H1 (cell line): ENCODE results near the gene MRGPRX2. TPM values are rescaled to one million over a fixed set of nuclear protein-coding genes. Genes with fewer than 3 reads are reported as not detected.

Source experiments
- ATF3 ChIP-seq: IDR thresholded peaks from 2 replicates; pipeline ENCODE4 v1.6.1; 2011; ENCODE audit warnings: low read depth, mild to moderate bottlenecking, low read length; ENCODE audit not compliant: insufficient read depth
- HDAC2 ChIP-seq, 2 experiments: fragments of 300-600 bp in 1 of 2; sonication (generic) in 1 of 2; IDR thresholded peaks; 2 replicates each; pipeline ENCODE4 v1.6.1; 2011 to 2012; ENCODE audit warnings: low read depth in 2 of 2, low read length in 2 of 2, mild to moderate bottlenecking in 2 of 2, moderate library complexity in 2 of 2, borderline replicate concordance in 1 of 2, inconsistent platforms in 1 of 2
- polyA plus RNA-seq, 7 experiments: library from polyadenylated mRNA; depleted of rRNA in 3 of 7; stranded (reverse) in 5 of 7; unstranded in 2 of 7; fragments of >200 nt in 5 of 7; fragments of 200-250 nt in 2 of 7; gene quantifications; 1 replicate in 5 of 7; 2 replicates in 1 of 7; 4 replicates in 1 of 7; pipeline versions ENCODE4 v1.2.1 to v1.2.3, GENCODE V29; 2011 to 2013; ENCODE audit warnings: missing spikeins in 2 of 7, mixed read lengths in 2 of 7
- total RNA-seq: library from RNA; stranded (reverse); fragmentation: NEBNext Ultra II Directional; extraction: Animal tissue kit (Norgen Biotek cat#: 25700); gene quantifications from 2 replicates; pipeline ENCODE4 v1.2.1, GENCODE V29; 2021

MRGPRX2 gene
- total and polyA plus RNA-seq, 2 of the 8 experiments (the other 6 are each of a cell fraction or from before 2014, with no cell fraction given), result not detected

- TF ChIP-seq ATF3, result no peak
- no peak for TF ChIP-seq HDAC2 (IDR thresholded peaks at IDR 0.05; ENCODE audit: borderline replicate concordance in 1 of 2, low read depth in 2 of 2, low read length in 2 of 2)
Observed at GRCh38 chr11:19055016-19055415, 5.5 kb downstream of the MRGPRX2 start (continued).
